Peyer's patch (tissue), 4 donors: ENCODE results near the gene CTU1.

Source experiments
- CTCF ChIP-seq, 6 experiments: fragments of 450-650 bp in 4 of 6; fragments of 200-600 bp in 2 of 6; sonication (generic) in 1 of 6; IDR thresholded peaks; one replicate each; pipeline ENCODE4 v1.5.1; 2017 to 2019; ENCODE audit warnings: antibody characterized with exemption in 6 of 6, mild to moderate bottlenecking in 3 of 6, moderate library complexity in 1 of 6
- POLR2A ChIP-seq, 2 donors: fragments of 450-650 bp; IDR thresholded peaks; one replicate each; pipeline ENCODE4 v1.5.1; 2017; ENCODE audit warnings: antibody characterized with exemption in 2 of 2, mild to moderate bottlenecking in 2 of 2, moderate library complexity in 2 of 2

GRCh38 chr19:51108066-51108804 lies at the start of gene CTU1:
- TF ChIP-seq CTCF (IDR thresholded peaks at IDR 0.05) (peak in 3 of 6 experiments; percentile 5 to 42 (median 36)), POLR2A (IDR thresholded peaks at IDR 0.05) (peak in 1 of 2 donors; percentile 39)
